NCI-H524 (cell line): Measurements from ENCODE around the gene OPA1.

Experiments used
- DNase-seq, 2 experiments: peaks; one replicate each; lab custom pipeline; 2025; lab: John Stamatoyannopoulos, UW

Gene OPA1

GRCh38 chr3:193737191-193737751, 144.3 kb downstream of the OPA1 start:
- no peak for DNase-seq

- DNase-seq = no peak
Observed at GRCh38 chr3:193742628-193743027, 149.6 kb downstream of the OPA1 start.

GRCh38 chr3:193743702-193744047, 150.7 kb downstream of the OPA1 start:
- no peak for DNase-seq

GRCh38 chr3:193744048-193744821, 151.2 kb downstream of the OPA1 start:
- DNase-seq = no peak

- no peak for DNase-seq
Observed at GRCh38 chr3:193744822-193745684, 152.0 kb downstream of the OPA1 start.

- DNase-seq = no peak
Observed at GRCh38 chr3:193746832-193747231, 153.8 kb downstream of the OPA1 start.
